Measurements from ENCODE around the gene ZFAND4. TPM values are rescaled to one million over a fixed set of nuclear protein-coding genes. Genes with fewer than 3 reads are reported as not detected.
"Not testable (repeated sequence)": the region's sequence is repeated elsewhere in the genome, so short reads cannot be mapped to it uniquely, and the experiment has no call there.

Gene ZFAND4
- 11.4 TPM for total RNA-seq
- long read RNA-seq, partial matches to known transcripts = 1 of 9 reads
- long read RNA-seq, other reads (novel, unspliced or antisense) = 8 of 9 reads

GRCh38 chr10:45672181-45673073 lies at the start of gene ZFAND4:
Gene ZFAND4, minus strand, starts transcription at chr10:45672772. Its CDS starts 9,047 bp downstream, at chr10:45663725.
- peak; percentile 99 for ATAC-seq
- intact Hi-C loops (cut with DNase I) = loop anchor here (5.0 kb wide), 3 partner anchors 45 to 205 kb away; no protein-coding TSS in a partner anchor

GRCh38 chr10:45721503-45721902 lies 48.9 kb upstream of the ZFAND4 start:
- ATAC-seq; intact Hi-C loops (cut with DNase I); DNase-seq (ENCODE audit: missing footprints): not testable (repeated sequence)

More at GRCh38 chr10:45672181-45673073, at the start of gene ZFAND4:
- DNase-seq (ENCODE audit: missing footprints) = peak; percentile 100

GRCh38 chr10:45717642-45718041 lies 45.1 kb upstream of the ZFAND4 start:
- ATAC-seq; intact Hi-C loops (cut with DNase I); DNase-seq (ENCODE audit: missing footprints): not testable (repeated sequence)

GRCh38 chr10:45717053-45717452 lies 44.5 kb upstream of the ZFAND4 start:
- DNase-seq (ENCODE audit: missing footprints); ATAC-seq; intact Hi-C loops (cut with DNase I): not testable (repeated sequence)

- ATAC-seq; DNase-seq (ENCODE audit: missing footprints); intact Hi-C loops (cut with DNase I): not testable (repeated sequence)
Measured at GRCh38 chr10:45711223-45711622, 38.7 kb upstream of the ZFAND4 start.

GRCh38 chr10:45710200-45710796 lies 37.7 kb upstream of the ZFAND4 start:
- intact Hi-C loops (cut with DNase I) = not testable (repeated sequence)

GRCh38 chr10:45678467-45678866 lies 5.9 kb upstream of the ZFAND4 start:
- intact Hi-C loops (cut with DNase I); ATAC-seq; DNase-seq (ENCODE audit: missing footprints): not testable (repeated sequence)

More at GRCh38 chr10:45710200-45710796, 37.7 kb upstream of the ZFAND4 start:
- not testable (repeated sequence) for DNase-seq (ENCODE audit: missing footprints); ATAC-seq

GRCh38 chr10:45675388-45675787 lies 2.8 kb upstream of the ZFAND4 start:
- ATAC-seq (no peak), DNase-seq (ENCODE audit: missing footprints) (no peak)
- intact Hi-C loops (cut with DNase I) = no loop called here

- ATAC-seq (no peak), DNase-seq (ENCODE audit: missing footprints) (no peak)
- intact Hi-C loops (cut with DNase I) = loop anchor here (5.0 kb wide), 3 partner anchors 46 to 206 kb away; no protein-coding TSS in a partner anchor
Measured at GRCh38 chr10:45673074-45673648, 589 bp upstream of the ZFAND4 start.

GRCh38 chr10:45671300-45671699 lies 1.3 kb downstream of the ZFAND4 start:
- ATAC-seq; DNase-seq (ENCODE audit: missing footprints): not testable (repeated sequence)
- intact Hi-C loops (cut with DNase I) = loop anchor here (5.0 kb wide), 3 partner anchors 44 to 204 kb away; no protein-coding TSS in a partner anchor

- intact Hi-C loops (cut with DNase I) = loop anchor here (5.0 kb wide), 3 partner anchors 43 to 203 kb away; no protein-coding TSS in a partner anchor
- not testable (repeated sequence) for ATAC-seq; DNase-seq (ENCODE audit: missing footprints)
Measured at GRCh38 chr10:45669897-45670296, 2.7 kb downstream of the ZFAND4 start.

GRCh38 chr10:45660876-45661411 lies 11.6 kb downstream of the ZFAND4 start:
- intact Hi-C loops (cut with DNase I) = no loop called here
- no peak for ATAC-seq
- no peak for DNase-seq (ENCODE audit: missing footprints)

- no peak for DNase-seq (ENCODE audit: missing footprints)
- no peak for ATAC-seq
Measured at GRCh38 chr10:45657033-45657926, 15.3 kb downstream of the ZFAND4 start.

GRCh38 chr10:45655219-45655618 lies 17.4 kb downstream of the ZFAND4 start:
- DNase-seq (ENCODE audit: missing footprints) (no peak), ATAC-seq (no peak)
- intact Hi-C loops (cut with DNase I) = no loop called here

More at GRCh38 chr10:45657033-45657926, 15.3 kb downstream of the ZFAND4 start:
- intact Hi-C loops (cut with DNase I) = no loop called here

- DNase-seq (ENCODE audit: missing footprints); ATAC-seq; intact Hi-C loops (cut with DNase I): not testable (repeated sequence)
Measured at GRCh38 chr10:45654753-45655141, 17.8 kb downstream of the ZFAND4 start.

- intact Hi-C loops (cut with DNase I) = no loop called here
- DNase-seq (ENCODE audit: missing footprints) = no peak
- ATAC-seq = no peak
Measured at GRCh38 chr10:45653454-45653853, 19.1 kb downstream of the ZFAND4 start.

GRCh38 chr10:45652511-45652910 lies 20.1 kb downstream of the ZFAND4 start:
- no peak for ATAC-seq
- no peak for DNase-seq (ENCODE audit: missing footprints)
- intact Hi-C loops (cut with DNase I) = no loop called here

- ATAC-seq (no peak), DNase-seq (ENCODE audit: missing footprints) (no peak)
- intact Hi-C loops (cut with DNase I) = no loop called here
Measured at GRCh38 chr10:45649296-45649695, 23.3 kb downstream of the ZFAND4 start.

Measured in Right ventricle myocardium inferior (tissue), 1 donor.